ENCODE measurements around the gene MYORG.

- TF ChIP-seq SMC3 (IDR thresholded peaks at IDR 0.05; ENCODE audit: borderline replicate concordance, low read length) (no peak), USF2 (IDR thresholded peaks at IDR 0.05; ENCODE audit: borderline replicate concordance, low read depth, low read length) (no peak), ZZZ3 (IDR thresholded peaks at IDR 0.05; ENCODE audit: control insufficient read depth, insufficient read length, low read depth) (no peak), POLR2AphosphoS5 (IDR thresholded peaks at IDR 0.05; ENCODE audit: low read length) (no peak), KDM1A (IDR thresholded peaks at IDR 0.05; ENCODE audit: borderline replicate concordance) (no peak), ASH2L (IDR thresholded peaks at IDR 0.05; ENCODE audit: borderline replicate concordance, low read depth) (no peak)
- TF ChIP-seq, protein P1, sequence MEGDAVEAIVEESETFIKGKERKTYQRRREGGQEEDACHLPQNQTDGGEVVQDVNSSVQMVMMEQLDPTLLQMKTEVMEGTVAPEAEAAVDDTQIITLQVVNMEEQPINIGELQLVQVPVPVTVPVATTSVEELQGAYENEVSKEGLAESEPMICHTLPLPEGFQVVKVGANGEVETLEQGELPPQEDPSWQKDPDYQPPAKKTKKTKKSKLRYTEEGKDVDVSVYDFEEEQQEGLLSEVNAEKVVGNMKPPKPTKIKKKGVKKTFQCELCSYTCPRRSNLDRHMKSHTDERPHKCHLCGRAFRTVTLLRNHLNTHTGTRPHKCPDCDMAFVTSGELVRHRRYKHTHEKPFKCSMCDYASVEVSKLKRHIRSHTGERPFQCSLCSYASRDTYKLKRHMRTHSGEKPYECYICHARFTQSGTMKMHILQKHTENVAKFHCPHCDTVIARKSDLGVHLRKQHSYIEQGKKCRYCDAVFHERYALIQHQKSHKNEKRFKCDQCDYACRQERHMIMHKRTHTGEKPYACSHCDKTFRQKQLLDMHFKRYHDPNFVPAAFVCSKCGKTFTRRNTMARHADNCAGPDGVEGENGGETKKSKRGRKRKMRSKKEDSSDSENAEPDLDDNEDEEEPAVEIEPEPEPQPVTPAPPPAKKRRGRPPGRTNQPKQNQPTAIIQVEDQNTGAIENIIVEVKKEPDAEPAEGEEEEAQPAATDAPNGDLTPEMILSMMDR (IDR thresholded peaks at IDR 0.05 in 2 of 3, conservative IDR thresholded peaks at IDR 0.05 in 1 of 3; ENCODE audit: control insufficient read depth in 2 of 3, extremely low read depth in 1 of 3, insufficient read depth in 1 of 3, low read depth in 3 of 3, low read length in 3 of 3) = no peak
Measured at GRCh38 chr9:34381323-34381722, 4.6 kb upstream of the MYORG start.

Measured in GM12878 (cell line).